H9 (cell line): ENCODE measurements around the gene COIL. TPM values are rescaled to one million over a fixed set of nuclear protein-coding genes. Genes with fewer than 3 reads are reported as not detected.

Experiments used
- DNase-seq: peaks from one replicate; pipeline ENCODE4 v3.0.0-alpha.2; 2017
- H2AFZ ChIP-seq: one replicate; pipeline ENCODE4 v1.6.1; 2013; ENCODE audit warnings: mild to moderate bottlenecking, low read length, control low read depth, moderate library complexity
- H2AK5ac ChIP-seq: 2 replicates; pipeline ENCODE4 v1.6.1; 2013; ENCODE audit warnings: low read length, control low read depth, mixed read lengths; ENCODE audit not compliant: insufficient read length
- H2BK120ac ChIP-seq: one replicate; pipeline ENCODE4 v1.6.1; 2013; ENCODE audit warnings: low read depth, mild to moderate bottlenecking, low read length, control low read depth, inconsistent platforms; ENCODE audit not compliant: poor library complexity, severe bottlenecking
- H2BK12ac ChIP-seq: 2 replicates; pipeline ENCODE4 v1.6.1; 2013; ENCODE audit warnings: low read length, control low read depth, mixed read lengths, low read depth; ENCODE audit not compliant: insufficient read length
- H2BK15ac ChIP-seq: 2 replicates; pipeline ENCODE4 v1.6.1; 2013; ENCODE audit warnings: low read depth, low read length, control low read depth
- H2BK20ac ChIP-seq: one replicate; pipeline ENCODE4 v1.6.1; 2013; ENCODE audit warnings: low read depth, mild to moderate bottlenecking, low read length, control low read depth, inconsistent platforms; ENCODE audit not compliant: poor library complexity, severe bottlenecking
- H2BK5ac ChIP-seq: 2 replicates; pipeline ENCODE4 v1.6.1; 2013; ENCODE audit warnings: low read length, control low read depth, mixed read lengths; ENCODE audit not compliant: insufficient read length
- H3K14ac ChIP-seq: 2 replicates; pipeline ENCODE4 v1.6.1; 2013; ENCODE audit warnings: low read length, control low read depth; ENCODE audit not compliant: insufficient read depth
- H3K18ac ChIP-seq: 2 replicates; pipeline ENCODE4 v1.6.1; 2013; ENCODE audit warnings: low read depth, mild to moderate bottlenecking, mixed read lengths, low read length, control low read depth; ENCODE audit not compliant: insufficient read length
- H3K23ac ChIP-seq: 2 replicates; pipeline ENCODE4 v1.6.1; 2013; ENCODE audit warnings: low read length, control low read depth, mixed read lengths, low read depth; ENCODE audit not compliant: insufficient read length
- H3K23me2 ChIP-seq: 2 replicates; pipeline ENCODE4 v1.6.1; 2013; ENCODE audit warnings: low read depth, mild to moderate bottlenecking, mixed read lengths, low read length, control low read depth; ENCODE audit not compliant: insufficient read length, poor library complexity, severe bottlenecking
- H3K27ac ChIP-seq: 2 replicates; pipeline ENCODE4 v1.5.1; 2013; ENCODE audit warnings: low read length, control low read depth, mixed read lengths, low read depth; ENCODE audit not compliant: insufficient read length
- H3K27me3 ChIP-seq: 2 replicates; pipeline ENCODE4 v1.6.1; 2013; ENCODE audit warnings: low read length, control low read depth, inconsistent platforms; ENCODE audit not compliant: insufficient read depth
- H3K4ac ChIP-seq: 2 replicates; pipeline ENCODE4 v1.6.1; 2013; ENCODE audit warnings: low read depth, mild to moderate bottlenecking, control low read depth, inconsistent platforms, low read length, moderate library complexity
- H3K4me1 ChIP-seq: 2 replicates; pipeline ENCODE4 v1.6.1; 2013; ENCODE audit warnings: low read length, control low read depth, inconsistent platforms; ENCODE audit not compliant: insufficient read depth
- H3K4me2 ChIP-seq: 2 replicates; pipeline ENCODE4 v1.6.1; 2013; ENCODE audit warnings: low read length, control low read depth, mixed read lengths; ENCODE audit not compliant: insufficient read length, insufficient read depth
- H3K56ac ChIP-seq: 2 replicates; pipeline ENCODE4 v1.6.1; 2013; ENCODE audit warnings: low read depth, mild to moderate bottlenecking, mixed read lengths, low read length, control low read depth; ENCODE audit not compliant: insufficient read length
- H3K79me1 ChIP-seq: 2 replicates; pipeline ENCODE4 v1.6.1; 2013; ENCODE audit warnings: low read depth, mild to moderate bottlenecking, moderate library complexity, low read length, control low read depth, inconsistent platforms; ENCODE audit not compliant: insufficient read depth, poor library complexity, severe bottlenecking
- H3K79me2 ChIP-seq: 2 replicates; pipeline ENCODE4 v1.6.1; 2013; ENCODE audit warnings: low read length, control low read depth, inconsistent platforms; ENCODE audit not compliant: insufficient read depth
- H3K9ac ChIP-seq: 2 replicates; pipeline ENCODE4 v1.6.1; 2013; ENCODE audit warnings: low read length, control low read depth, mixed read lengths; ENCODE audit not compliant: insufficient read length; ENCODE audit errors: extremely low read depth
- H3K9me3 ChIP-seq: one replicate; pipeline ENCODE4 v1.6.1; 2013; ENCODE audit warnings: low read depth, low read length, inconsistent platforms; ENCODE audit not compliant: control insufficient read depth
- H3T11ph ChIP-seq: one replicate; pipeline ENCODE4 v1.6.1; 2013; ENCODE audit warnings: mild to moderate bottlenecking, low read length, control low read depth, inconsistent platforms
- H4K20me1 ChIP-seq: one replicate; pipeline ENCODE4 v1.6.1; 2013; ENCODE audit not compliant: control insufficient read depth, insufficient read length, insufficient read depth
- H4K5ac ChIP-seq: 2 replicates; pipeline ENCODE4 v1.6.1; 2013; ENCODE audit warnings: low read depth, mild to moderate bottlenecking, mixed read lengths, low read length, control low read depth; ENCODE audit not compliant: insufficient read length
- H4K8ac ChIP-seq: replicated peaks from 2 replicates; pipeline ENCODE4 v1.6.1; 2013; ENCODE audit warnings: low read length, control low read depth, mixed read lengths, low read depth; ENCODE audit not compliant: insufficient read length
- H4K91ac ChIP-seq: 2 replicates; pipeline ENCODE4 v1.6.1; 2013; ENCODE audit warnings: low read depth, mild to moderate bottlenecking, moderate library complexity, mixed read lengths, low read length, control low read depth; ENCODE audit not compliant: insufficient read length
- H3K27ac Mint-ChIP-seq, 3 experiments: 2 replicates in 2 of 3; 3 replicates in 1 of 3; pipeline ENCODE4 v1.8.0; 2020 to 2021; ENCODE audit warnings: mixed read lengths in 3 of 3, mild to moderate bottlenecking in 1 of 3, moderate library complexity in 1 of 3
- H3K27me3 Mint-ChIP-seq: 2 replicates; pipeline ENCODE4 v1.8.0; 2021; ENCODE audit warnings: low read depth, mild to moderate bottlenecking, moderate library complexity, mixed read lengths
- H3K36me3 Mint-ChIP-seq, 3 experiments: 2 replicates in 2 of 3; 3 replicates in 1 of 3; pipeline ENCODE4 v1.8.0; 2020 to 2021; ENCODE audit warnings: low read depth in 3 of 3, mixed read lengths in 3 of 3; ENCODE audit not compliant: insufficient read depth in 1 of 3
- H3K4me1 Mint-ChIP-seq, 2 experiments: 2 replicates each; pipeline ENCODE4 v1.8.0; 2020; ENCODE audit warnings: mixed read lengths in 2 of 2
- H3K4me3 Mint-ChIP-seq, 2 experiments: 2 replicates in 1 of 2; 3 replicates in 1 of 2; pipeline ENCODE4 v1.8.0; 2020 to 2021; ENCODE audit warnings: mild to moderate bottlenecking in 2 of 2, mixed read lengths in 2 of 2, moderate library complexity in 1 of 2
- H3K9me3 Mint-ChIP-seq, 2 experiments: 2 replicates in 1 of 2; 3 replicates in 1 of 2; pipeline ENCODE4 v1.8.0; 2020; ENCODE audit warnings: mild to moderate bottlenecking in 2 of 2, mixed read lengths in 2 of 2, moderate library complexity in 1 of 2
- CTCF ChIP-seq: fragments of 200-600 bp; sonication (generic); conservative IDR thresholded peaks from 3 replicates; pipeline ENCODE4 v1.8.0; 2021; ENCODE audit warnings: antibody characterized with exemption, mild to moderate bottlenecking
- WGBS: extraction: QIAGEN DNeasy Blood & Tissue Kit; methylation state at CpG from one replicate; pipeline ENCODE4 v1.1.7; 2013; ENCODE audit warnings: missing lambda C conversion rate, low lambda C conversion rate, mixed read lengths; ENCODE audit not compliant: insufficient read length; ENCODE audit errors: extremely low coverage; 5-methylcytosine and 5-hydroxymethylcytosine counted together
- total RNA-seq: library from RNA; stranded (reverse); gene quantifications from 2 replicates; pipeline ENCODE4 v1.2.1, GENCODE V29; 2021

Gene COIL
- total RNA-seq, 1 experiment from 2014 or later, result 21.5 TPM

GRCh38 chr17:56896968-56897359 is 63.9 kb downstream of the COIL start:
- Mint-ChIP-seq H3K9me3 (no peaks in the 10 kb centered on the region), H3K27ac (peak overlapping the region in 1 of 3 experiments; percentile 78; a peak in 1 of 7 replicates), H3K36me3 (peaks cover 23 to 78% (median 33%) of the 10 kb centered on the region in 3 experiments; a peak in 5 of 7 replicates), H3K27me3 (no peaks in the 10 kb centered on the region), H3K4me1 (peaks cover 17 to 33% of the 10 kb centered on the region in 2 experiments), H3K4me3 (no peak overlapping the region)
- no peak overlapping the region for H4K91ac ChIP-seq
- H3K4me2 ChIP-seq, result no peak overlapping the region
- H2BK120ac ChIP-seq, result no peak overlapping the region
- no peak overlapping the region for H2AK5ac ChIP-seq
- H3K14ac ChIP-seq, result no peak overlapping the region
- no peak overlapping the region for H2BK20ac ChIP-seq
- no peak overlapping the region for H3K18ac ChIP-seq
- H3K79me1 ChIP-seq, result no peaks in the 10 kb centered on the region
- no peak overlapping the region for H3K23ac ChIP-seq
- WGBS, result no CpG with 5 or more reads among the region's 4 CpGs
- H3K56ac ChIP-seq, result no peak overlapping the region
- no peak for DNase-seq
- H2BK12ac ChIP-seq, result no peak overlapping the region
- H3K4me1 ChIP-seq, result no peaks in the 10 kb centered on the region
- H3K23me2 ChIP-seq, result no peaks in the 10 kb centered on the region
- no peak for TF ChIP-seq CTCF
- H2BK15ac ChIP-seq, result no peak overlapping the region
- no peak overlapping the region for H3K4ac ChIP-seq
- no peaks in the 10 kb centered on the region for H3K79me2 ChIP-seq
- H4K8ac ChIP-seq, result no peak overlapping the region
- H4K20me1 ChIP-seq, result no peaks in the 10 kb centered on the region
- no peak overlapping the region for H2AFZ ChIP-seq
- no peak overlapping the region for H2BK5ac ChIP-seq
- H3K9me3 ChIP-seq, result no peaks in the 10 kb centered on the region
- H4K5ac ChIP-seq, result no peak overlapping the region
- no peak overlapping the region for H3K27ac ChIP-seq
- no peaks in the 10 kb centered on the region for H3K27me3 ChIP-seq
- no peak overlapping the region for H3K9ac ChIP-seq
- H3T11ph ChIP-seq, result no peak overlapping the region
